Measurements from ENCODE around the gene OR2M4. TPM values are rescaled to one million over a fixed set of nuclear protein-coding genes. Genes with fewer than 3 reads are reported as not detected.
"Not testable (repeated sequence)": the region's sequence is repeated elsewhere in the genome, so short reads cannot be mapped to it uniquely, and the experiment has no call there.

Gene OR2M4
- total RNA-seq, 1 donor from 2014 or later: not detected

DNA sequence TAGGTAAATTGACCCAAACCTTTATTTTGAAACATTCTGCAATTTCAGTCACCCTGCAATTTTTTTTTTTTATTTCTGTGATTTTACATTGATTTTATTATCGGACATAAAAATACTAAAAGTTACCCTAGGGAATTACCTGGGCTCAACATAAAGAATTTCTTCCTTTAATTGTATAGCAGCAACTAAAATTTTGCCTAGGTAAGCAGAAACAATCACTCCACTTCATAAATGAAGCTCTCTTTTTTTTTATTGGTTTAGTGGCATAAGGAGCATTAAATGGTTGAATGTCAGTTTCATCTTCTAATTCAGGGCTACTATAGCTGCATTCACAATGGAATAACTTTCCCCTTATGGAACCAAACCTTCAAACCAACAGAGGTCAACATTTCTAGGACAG lies 15.3 kb upstream of the OR2M4 start:
- no peaks in the 10 kb centered on the region for H3K4me1 ChIP-seq
- no peak overlapping the region for H3K4me3 ChIP-seq
- DNase-seq (no peak), ATAC-seq (no peak)
- H3K36me3 ChIP-seq: no peaks in the 10 kb centered on the region
- intact Hi-C loops (cut with DNase I): no loop called here
- TF ChIP-seq, protein P1, sequence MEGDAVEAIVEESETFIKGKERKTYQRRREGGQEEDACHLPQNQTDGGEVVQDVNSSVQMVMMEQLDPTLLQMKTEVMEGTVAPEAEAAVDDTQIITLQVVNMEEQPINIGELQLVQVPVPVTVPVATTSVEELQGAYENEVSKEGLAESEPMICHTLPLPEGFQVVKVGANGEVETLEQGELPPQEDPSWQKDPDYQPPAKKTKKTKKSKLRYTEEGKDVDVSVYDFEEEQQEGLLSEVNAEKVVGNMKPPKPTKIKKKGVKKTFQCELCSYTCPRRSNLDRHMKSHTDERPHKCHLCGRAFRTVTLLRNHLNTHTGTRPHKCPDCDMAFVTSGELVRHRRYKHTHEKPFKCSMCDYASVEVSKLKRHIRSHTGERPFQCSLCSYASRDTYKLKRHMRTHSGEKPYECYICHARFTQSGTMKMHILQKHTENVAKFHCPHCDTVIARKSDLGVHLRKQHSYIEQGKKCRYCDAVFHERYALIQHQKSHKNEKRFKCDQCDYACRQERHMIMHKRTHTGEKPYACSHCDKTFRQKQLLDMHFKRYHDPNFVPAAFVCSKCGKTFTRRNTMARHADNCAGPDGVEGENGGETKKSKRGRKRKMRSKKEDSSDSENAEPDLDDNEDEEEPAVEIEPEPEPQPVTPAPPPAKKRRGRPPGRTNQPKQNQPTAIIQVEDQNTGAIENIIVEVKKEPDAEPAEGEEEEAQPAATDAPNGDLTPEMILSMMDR (IDR thresholded peaks at IDR 0.05): no peak
- H3K27ac ChIP-seq: no peak overlapping the region
- H3K27me3 ChIP-seq: no peaks in the 10 kb centered on the region
- H3K9me3 ChIP-seq: no peaks in the 10 kb centered on the region

DNA sequence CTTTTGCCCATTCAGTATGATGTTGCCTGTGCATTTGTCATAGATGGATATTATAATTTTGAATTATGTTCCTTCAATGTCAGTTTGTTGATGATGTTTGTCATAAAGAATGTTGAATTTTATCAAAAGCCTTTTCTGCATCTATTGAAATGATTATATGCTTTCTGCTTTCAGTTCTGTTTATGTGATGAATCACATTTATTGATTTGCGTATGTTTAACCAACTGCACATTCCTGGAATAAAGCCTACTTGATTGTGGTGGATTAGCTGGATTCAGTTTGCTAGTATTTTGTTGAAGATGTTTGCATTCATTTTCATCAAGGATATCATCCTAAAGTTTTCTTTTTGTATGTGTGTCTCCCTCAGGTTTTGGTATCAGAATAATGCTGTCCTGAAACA lies 5.7 kb upstream of the OR2M4 start:
- no peaks in the 10 kb centered on the region for H3K4me1 ChIP-seq
- H3K4me3 ChIP-seq: no peak overlapping the region
- no peak for DNase-seq
- H3K9me3 ChIP-seq: no peaks in the 10 kb centered on the region
- H3K36me3 ChIP-seq: no peaks in the 10 kb centered on the region
- no peak overlapping the region for H3K27ac ChIP-seq
- intact Hi-C loops (cut with DNase I): no loop called here
- no peak for ATAC-seq
- H3K27me3 ChIP-seq: no peaks in the 10 kb centered on the region
- TF ChIP-seq, protein P1 (IDR thresholded peaks at IDR 0.05): no peak

GRCh38 chr1:248229360-248229908 lies 1.8 kb upstream of the OR2M4 start:
- ATAC-seq (no peak), DNase-seq (no peak)
- TF ChIP-seq, protein P1 (IDR thresholded peaks at IDR 0.05): no peak
- Histone ChIP-seq H3K36me3 (no peaks in the 10 kb centered on the region), H3K9me3 (no peaks in the 10 kb centered on the region), H3K27me3 (no peaks in the 10 kb centered on the region), H3K27ac (no peak overlapping the region), H3K4me1 (no peaks in the 10 kb centered on the region), H3K4me3 (no peak overlapping the region)
- intact Hi-C loops (cut with DNase I): no loop called here

GRCh38 chr1:248239478-248239877 lies 8.3 kb downstream of the OR2M4 start:
- H3K27ac ChIP-seq: no peak overlapping the region
- H3K36me3 ChIP-seq: no peaks in the 10 kb centered on the region
- no peaks in the 10 kb centered on the region for H3K4me1 ChIP-seq
- no peaks in the 10 kb centered on the region for H3K9me3 ChIP-seq
- DNase-seq: no peak
- no peak for ATAC-seq
- intact Hi-C loops (cut with DNase I): no loop called here
- no peak overlapping the region for H3K4me3 ChIP-seq
- H3K27me3 ChIP-seq: no peaks in the 10 kb centered on the region
- TF ChIP-seq, protein P1 (IDR thresholded peaks at IDR 0.05): no peak

- intact Hi-C loops (cut with DNase I): no loop called here
- H3K4me1 ChIP-seq: no peaks in the 10 kb centered on the region
- ATAC-seq (peak; percentile 86), DNase-seq (peak; percentile 66)
- no peak overlapping the region for H3K27ac ChIP-seq
- H3K9me3 ChIP-seq: no peaks in the 10 kb centered on the region
- no peaks in the 10 kb centered on the region for H3K36me3 ChIP-seq
- no peaks in the 10 kb centered on the region for H3K27me3 ChIP-seq
- TF ChIP-seq, protein P1 (IDR thresholded peaks at IDR 0.05): peak; percentile 60
- no peak overlapping the region for H3K4me3 ChIP-seq
Measured at GRCh38 chr1:248243204-248243603, 12.0 kb downstream of the OR2M4 start.

DNA sequence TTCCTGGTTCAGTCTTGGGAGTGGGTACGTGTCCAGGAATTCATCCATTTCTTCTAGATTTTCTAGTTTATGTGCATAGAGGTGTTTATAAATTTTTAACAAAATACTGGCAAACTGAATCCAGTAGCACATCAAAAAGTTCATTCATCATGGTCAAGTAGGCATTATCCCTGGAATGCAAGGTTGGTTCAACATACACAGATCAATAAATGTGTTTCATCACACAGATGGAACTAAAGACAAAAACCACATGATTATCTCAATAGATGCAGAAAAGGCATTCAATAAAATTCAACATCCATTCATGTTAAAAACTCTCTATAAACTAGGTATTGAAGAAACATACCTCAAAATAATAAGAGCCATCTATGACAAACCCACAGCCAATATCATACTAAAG lies 28.1 kb downstream of the OR2M4 start:
- DNase-seq; H3K27me3 ChIP-seq; H3K36me3 ChIP-seq; H3K9me3 ChIP-seq; H3K4me3 ChIP-seq; intact Hi-C loops (cut with DNase I); H3K27ac ChIP-seq; ATAC-seq; H3K4me1 ChIP-seq: not testable (repeated sequence)

Data from upper lobe of right lung (tissue), 1 donor.